HG03571 (cell line): Measurements from ENCODE around the gene TAOK3.

Source experiments
- ATAC-seq: cut with Tn5 transposase; IDR thresholded peaks from one replicate; pipeline ENCODE4 v1.9.1; 2021; ENCODE audit not compliant: unreplicated experiment

The TAOK3 gene

DNA sequence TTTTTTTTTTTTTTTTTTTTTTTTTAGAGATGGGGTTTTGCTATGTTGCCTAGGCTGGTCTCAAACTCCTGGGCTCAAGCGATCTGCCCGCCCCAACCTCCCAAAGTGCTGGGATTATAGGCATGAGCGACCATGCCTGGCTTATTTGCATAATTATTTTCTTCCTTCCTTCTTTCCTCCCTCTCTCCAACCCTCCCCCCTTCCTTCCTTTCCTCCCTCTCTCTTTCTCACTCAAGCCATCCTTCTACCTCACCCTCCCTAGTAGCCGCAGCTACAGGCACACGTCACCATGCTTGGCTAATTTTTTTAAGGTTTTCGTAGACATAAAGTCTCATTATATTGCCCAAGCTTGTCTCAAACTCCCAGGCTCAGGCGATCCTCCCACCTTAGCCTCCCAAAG lies 152.9 kb downstream of the TAOK3 start:
- no peak for ATAC-seq

- no peak for ATAC-seq
Observed at GRCh38 chr12:118219106-118219505, 153.6 kb downstream of the TAOK3 start.

GRCh38 chr12:118213452-118213851 lies 159.3 kb downstream of the TAOK3 start:
- no peak for ATAC-seq

DNA sequence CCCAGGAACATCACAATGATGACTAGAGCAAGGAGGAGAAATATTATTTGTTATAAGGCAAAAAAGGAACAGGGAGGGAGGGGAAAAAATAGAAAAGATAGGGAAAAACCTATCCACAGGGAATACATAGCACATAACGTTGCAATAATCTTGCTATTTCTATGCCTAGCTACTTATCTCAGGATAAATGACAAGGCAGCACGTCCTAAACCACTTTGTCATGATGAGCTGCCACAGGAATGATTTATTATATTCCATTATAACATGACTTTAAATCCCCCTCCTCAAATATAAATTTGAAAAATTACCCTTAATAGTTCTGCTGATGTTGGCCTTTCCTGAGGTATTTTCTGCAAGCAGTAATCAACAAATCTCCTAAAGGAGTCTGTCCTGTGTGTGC lies 160.1 kb downstream of the TAOK3 start:
- ATAC-seq = no peak

GRCh38 chr12:118206107-118206412 lies 166.6 kb downstream of the TAOK3 start:
- ATAC-seq = peak; percentile 23

GRCh38 chr12:118193958-118194357 lies 178.7 kb downstream of the TAOK3 start:
- ATAC-seq = no peak

- no peak for ATAC-seq
Observed at GRCh38 chr12:118193477-118193876, 179.2 kb downstream of the TAOK3 start.

GRCh38 chr12:118190266-118190665 lies 182.4 kb downstream of the TAOK3 start:
- ATAC-seq = no peak

DNA sequence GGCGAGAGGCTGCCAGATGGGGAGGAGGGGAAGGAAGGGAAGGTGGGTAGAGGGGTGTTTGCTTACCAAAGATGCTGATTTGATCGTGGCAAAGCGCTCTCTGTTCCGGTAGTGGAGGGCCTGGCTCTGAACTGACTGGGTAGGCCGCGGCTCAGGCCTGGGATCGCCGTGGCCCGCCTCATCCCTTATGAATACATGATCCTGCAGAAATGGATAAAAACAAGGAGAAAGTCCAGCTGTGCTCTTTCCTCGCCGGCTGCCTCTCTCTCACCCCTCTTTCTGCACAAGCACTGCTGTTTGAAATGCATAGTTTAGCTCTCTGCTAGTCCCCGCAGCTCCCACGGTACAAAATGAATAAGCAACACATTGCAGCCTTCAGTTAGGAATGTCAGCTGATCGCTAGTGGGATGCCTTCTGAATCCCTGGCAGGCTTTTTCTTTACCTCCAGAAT lies 182.9 kb downstream of the TAOK3 start:
- ATAC-seq = no peak

DNA sequence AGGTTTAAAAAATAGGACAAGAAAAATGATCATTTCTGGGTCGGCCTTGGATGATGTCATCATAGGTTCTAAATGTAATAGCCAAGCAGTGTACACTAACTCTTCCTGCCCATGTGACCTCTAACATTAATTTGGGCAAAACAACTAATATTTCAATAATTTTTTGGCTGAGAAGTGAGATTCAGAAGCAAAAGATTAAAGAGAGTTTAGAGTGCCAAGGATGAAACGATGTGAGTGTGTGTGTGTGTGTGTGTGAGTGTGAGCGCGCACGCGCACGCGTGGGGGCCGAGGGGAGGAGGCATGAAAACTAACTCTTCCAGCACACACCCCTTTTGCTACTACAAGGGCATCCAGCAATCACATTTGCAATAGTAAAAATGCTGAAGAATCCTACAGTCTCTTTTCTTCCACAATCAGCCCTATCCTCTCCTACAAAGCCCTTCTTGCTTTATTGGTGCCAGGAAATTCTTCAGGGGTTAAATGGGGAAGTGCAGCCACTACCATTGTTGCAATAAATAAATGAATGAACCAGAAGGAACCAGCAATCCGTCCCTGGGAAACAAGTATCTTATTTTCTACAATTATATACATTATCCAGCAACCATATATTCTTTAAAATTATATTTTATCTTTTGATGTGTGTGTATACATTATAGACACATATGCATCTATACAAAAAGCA lies 183.9 kb downstream of the TAOK3 start:
- no peak for ATAC-seq

GRCh38 chr12:118187751-118188435 lies 184.8 kb downstream of the TAOK3 start:
- no peak for ATAC-seq

GRCh38 chr12:118185602-118186397 lies 186.9 kb downstream of the TAOK3 start:
- no peak for ATAC-seq

DNA sequence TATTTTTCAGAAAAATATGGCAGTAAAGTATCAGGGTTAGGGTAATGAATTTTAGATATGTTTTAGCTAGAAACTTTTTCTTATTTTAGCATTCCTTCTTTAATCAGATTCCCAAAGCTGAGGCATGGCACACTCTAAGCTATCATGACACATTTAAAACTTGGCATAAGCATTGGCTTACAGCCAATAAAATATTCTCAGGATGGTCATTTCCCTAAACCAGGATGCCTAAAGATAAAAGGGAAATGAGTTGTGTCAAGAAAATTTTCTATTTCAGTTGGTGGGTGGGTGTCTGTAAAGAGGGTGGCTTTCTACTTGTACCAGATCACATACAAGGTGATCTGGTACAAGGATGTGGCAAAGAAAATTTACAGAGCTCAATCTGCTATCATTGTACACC lies 189.0 kb downstream of the TAOK3 start:
- ATAC-seq = no peak

GRCh38 chr12:118183155-118183554 lies 189.6 kb downstream of the TAOK3 start:
- peak; percentile 55 for ATAC-seq

DNA sequence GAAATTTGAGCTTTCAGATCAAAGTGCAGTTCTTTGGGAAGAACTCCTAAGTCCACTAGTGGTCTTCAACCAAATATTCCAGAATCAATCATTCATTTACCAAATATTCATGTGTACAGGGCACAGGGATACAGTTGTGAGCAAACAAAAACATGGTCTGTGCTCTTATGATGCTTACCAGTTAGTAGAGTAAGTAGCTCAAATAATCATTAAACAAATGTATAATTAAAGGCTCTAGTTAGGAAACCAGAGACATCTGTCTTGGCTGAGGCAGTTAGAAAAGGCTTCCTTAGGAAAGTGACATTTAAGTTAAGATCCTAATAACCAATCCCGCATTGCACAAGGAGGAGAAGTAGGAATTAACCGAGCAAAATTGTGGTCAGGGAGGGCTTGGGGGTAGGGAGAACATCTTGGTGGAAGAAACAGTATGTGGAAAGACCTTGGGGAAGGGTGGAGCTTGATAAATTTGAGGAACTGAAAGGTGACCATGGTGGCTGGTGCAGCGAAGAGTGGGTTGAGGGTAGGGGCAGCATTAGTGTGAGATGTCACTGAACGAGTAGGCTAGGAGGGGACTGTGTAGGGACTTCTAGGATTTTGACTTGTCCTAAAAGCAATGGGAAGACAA lies 196.8 kb downstream of the TAOK3 start:
- ATAC-seq = peak; percentile 97

DNA sequence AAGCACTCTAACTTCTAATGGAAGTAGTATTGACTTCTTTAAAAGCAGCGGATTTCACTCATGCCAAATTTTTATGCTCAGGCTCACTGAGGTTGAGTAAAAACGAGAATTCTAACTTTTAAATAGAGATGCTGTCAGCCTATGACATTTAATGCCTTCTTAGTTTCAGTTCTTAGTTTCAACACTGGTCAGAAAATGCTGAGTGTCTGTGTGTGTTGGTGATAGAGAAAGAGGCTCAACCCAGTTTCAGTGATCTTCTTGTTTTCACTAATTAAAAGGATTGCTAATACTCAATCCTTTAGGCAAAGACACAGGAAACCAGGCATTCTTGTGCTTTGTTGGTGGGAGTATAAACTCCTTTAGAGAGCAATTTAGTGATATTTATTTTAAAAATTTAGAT lies 205.8 kb downstream of the TAOK3 start:
- peak; percentile 98 for ATAC-seq

DNA sequence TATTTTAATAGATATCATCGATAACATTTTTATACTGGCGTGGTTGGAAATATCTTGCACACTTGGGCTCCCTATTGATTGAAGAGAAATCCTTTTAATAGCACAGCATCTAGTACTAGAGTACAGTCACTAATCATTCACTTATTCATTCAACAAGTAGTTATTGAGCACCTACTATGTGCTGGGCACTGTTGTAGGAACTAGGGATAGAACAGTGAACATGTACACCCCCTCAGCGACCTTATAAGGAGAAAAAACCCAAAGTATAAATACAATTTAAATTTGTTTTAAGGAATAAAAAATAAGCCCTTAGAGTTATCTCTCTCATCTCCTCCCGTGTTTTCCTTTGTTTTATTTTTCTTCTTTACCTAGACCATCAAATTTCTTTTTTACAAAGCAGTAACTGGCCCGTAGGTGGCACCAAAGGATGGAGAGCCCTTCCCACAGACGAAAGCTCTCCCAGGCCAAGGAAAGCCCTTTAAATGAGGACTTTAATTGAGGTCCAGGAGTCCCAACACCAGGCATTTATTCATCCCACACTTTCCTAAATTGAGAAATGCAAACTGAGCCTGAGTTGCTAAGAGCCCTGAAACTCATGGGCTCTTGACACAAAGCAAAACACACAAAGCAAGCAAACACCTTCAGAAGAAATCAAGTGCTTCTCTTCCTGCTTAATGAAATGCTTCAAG lies 207.8 kb downstream of the TAOK3 start:
- no peak for ATAC-seq

GRCh38 chr12:118160536-118160935 lies 212.2 kb downstream of the TAOK3 start:
- ATAC-seq = no peak

GRCh38 chr12:118151755-118152154 lies 221.0 kb downstream of the TAOK3 start:
- no peak for ATAC-seq

GRCh38 chr12:118150625-118151024 lies 222.1 kb downstream of the TAOK3 start:
- ATAC-seq = no peak

DNA sequence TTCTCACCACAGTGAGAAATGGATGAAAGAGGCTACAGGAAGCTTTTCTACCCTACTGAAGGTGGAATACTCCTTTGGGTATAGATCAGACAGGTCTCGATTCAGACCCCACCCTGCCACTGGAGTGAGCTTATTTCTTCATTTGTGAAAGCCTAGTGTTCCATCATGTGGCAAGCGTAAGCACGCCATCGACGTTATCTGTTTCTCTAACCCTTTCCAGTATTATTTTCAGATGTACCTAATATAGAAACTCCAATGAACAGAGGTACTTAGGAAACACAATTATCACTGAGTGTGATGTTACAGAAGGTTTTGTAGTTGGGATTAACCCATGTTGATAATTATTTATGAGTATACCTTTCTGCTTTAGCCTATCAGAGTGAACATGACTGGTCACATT lies 224.4 kb downstream of the TAOK3 start:
- no peak for ATAC-seq
